HG02610 (cell line): ENCODE results near the gene COL25A1.
A peak's percentile ranks its signal among the peaks of the same experiment; 100 is the strongest.
"Not testable (repeated sequence)": the region's sequence is repeated elsewhere in the genome, so short reads cannot be mapped to it uniquely, and the experiment has no call there.

ENCODE experiments used
- ATAC-seq: cut with Tn5 transposase; IDR thresholded peaks from one replicate; pipeline ENCODE4 v1.9.1; 2021; ENCODE audit warnings: mild to moderate bottlenecking, moderate library complexity; ENCODE audit not compliant: unreplicated experiment

Gene COL25A1

DNA sequence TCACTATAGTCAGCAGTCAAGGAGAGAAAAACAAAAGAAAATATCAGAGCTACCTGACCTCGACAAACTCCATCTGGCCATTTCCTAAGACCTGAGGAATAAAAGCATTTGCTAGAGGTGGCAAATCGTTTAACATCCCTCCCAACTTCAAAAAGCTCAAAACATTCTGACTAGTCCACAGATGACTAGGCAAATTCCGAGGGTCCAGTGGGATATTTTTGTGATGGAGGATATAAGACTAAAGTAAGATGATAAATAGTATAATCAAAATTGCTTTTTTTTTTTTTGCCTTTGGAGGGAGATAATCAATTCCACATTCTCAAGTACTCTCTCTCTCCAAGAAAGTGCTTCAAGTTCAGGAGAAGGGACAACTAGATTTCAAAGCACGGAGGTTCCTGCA, 420.5 kb downstream of the COL25A1 start:
- no peak for ATAC-seq

DNA sequence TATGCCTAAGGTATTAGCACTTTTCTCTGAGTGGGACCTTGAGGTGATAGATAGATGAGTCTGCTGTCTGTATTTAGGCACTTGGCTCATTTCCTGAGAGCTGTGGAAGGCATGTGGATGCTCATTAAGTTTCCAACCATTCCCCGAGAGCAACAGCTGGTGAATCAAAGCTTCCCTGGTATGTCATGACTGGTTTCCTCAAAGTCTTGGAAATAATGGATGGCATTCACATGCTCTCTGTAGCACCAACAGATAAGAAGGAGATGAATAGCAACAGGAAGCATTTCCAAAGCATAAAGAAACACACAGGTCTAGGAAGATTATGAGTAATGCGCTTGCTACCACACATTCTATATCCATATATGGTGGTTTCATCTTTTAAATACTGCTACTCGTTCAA, 421.3 kb downstream of the COL25A1 start:
- no peak for ATAC-seq

DNA sequence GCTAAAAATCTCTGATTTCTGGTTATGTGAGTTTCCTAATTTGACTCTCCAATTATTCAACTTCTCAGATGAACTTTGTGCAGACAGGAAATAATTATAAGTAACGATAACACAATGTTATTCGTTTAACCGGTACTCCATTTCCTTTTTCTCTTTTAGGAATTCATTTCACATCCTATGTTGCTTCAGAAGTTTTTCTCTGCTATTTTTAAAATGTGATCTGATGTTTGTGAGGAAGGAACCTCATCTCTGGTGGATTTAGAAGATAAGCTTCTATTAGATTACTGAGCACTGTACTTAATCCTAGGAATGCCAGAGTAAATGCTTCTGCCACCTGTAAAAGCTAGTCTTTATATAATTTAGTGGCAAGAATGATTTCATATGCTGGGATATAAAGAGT, 423.7 kb downstream of the COL25A1 start:
- no peak for ATAC-seq

DNA sequence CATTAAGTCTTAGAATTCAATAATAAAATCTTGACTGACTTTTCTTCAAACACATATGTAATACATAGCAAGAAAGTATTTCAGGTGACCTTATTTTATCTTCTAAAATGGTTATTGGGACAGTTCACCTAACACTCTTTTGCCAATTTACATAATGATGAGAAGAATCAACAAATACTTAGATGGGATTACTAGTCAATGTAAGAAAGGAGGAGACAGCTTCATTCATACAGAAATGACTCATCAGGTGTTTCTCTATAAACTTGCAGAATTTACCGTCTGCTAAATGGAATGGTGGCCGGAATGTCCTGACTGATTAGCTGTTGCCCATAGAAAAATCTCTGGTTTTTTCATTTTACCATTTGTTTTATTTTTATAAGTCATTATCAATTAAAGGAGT, 424.6 kb downstream of the COL25A1 start:
- ATAC-seq: no peak

- ATAC-seq: no peak
These were observed 427.7 kb downstream of the COL25A1 start for GRCh38 chr4:108874806-108875205.

DNA sequence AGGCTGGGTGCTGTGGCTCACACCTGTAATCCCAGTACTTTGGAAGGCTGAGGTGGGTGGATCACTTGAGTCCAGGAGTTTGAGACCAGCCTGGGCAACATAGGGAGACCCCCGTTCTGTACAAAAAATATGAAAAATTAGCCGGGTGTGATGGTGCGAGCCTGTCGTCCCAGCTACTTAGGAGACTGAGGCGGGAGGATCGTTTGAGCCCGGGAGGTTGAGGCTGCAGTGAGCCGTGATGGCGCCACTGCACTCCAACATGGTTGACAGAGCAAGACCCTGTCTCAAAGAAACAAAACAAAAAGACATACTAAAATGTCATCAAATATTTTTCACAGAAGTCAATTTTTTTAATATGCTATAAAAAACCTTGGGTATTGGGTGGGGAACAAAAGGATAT, 432.5 kb downstream of the COL25A1 start:
- not testable (repeated sequence) for ATAC-seq

DNA sequence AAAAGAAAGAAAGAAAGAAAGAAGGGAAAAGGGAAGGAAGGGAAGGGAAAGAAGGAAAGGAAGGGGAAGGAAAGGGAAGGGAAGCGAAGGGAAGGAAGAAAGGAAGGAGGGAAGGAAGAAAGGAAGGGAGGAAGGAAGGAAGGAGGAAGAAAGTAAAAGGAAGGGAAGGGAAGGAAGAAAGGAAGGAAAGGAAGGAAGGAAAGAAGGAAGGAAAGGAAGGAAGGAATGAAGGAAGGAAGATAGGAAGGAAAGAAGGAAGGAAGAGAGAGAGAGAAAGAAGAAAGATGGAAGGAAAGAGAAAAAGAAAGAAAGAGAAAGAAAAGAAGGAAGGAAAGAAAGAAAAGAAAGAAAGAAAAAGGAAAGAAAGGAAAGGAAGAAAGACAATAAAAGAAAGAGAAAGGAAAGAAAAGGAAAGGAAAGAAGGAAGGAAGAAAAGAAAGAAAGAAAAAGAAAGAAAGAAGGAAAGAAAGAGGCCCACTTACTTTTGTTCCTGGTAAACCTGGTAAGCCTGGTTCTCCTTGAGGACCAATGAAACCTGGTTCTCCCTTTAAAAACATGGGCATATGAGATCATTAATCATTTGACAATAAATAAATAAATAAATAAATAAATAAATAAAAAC, 433.7 kb downstream of the COL25A1 start:
- ATAC-seq: no peak

DNA sequence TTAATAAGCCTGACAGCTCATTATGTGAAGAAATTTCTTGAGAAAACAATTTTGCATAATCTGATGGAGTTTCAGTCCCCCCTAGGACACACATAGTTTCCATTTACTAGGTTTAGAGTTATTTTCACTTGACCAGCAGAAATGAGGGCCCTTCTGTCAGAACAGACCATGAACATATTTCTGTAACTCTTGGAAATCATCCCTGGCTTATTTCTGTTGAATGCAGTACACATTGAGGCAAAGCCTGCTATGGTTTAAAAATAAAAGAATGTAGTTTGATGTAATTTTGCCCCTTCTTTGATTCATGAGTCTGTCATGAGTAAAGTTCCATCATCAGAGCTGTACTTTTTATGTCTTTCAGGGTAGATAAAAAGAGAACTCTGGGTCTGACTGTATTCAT, 435.0 kb downstream of the COL25A1 start:
- ATAC-seq: no peak

GRCh38 chr4:108861334-108861733, 441.1 kb downstream of the COL25A1 start:
- no peak for ATAC-seq

DNA sequence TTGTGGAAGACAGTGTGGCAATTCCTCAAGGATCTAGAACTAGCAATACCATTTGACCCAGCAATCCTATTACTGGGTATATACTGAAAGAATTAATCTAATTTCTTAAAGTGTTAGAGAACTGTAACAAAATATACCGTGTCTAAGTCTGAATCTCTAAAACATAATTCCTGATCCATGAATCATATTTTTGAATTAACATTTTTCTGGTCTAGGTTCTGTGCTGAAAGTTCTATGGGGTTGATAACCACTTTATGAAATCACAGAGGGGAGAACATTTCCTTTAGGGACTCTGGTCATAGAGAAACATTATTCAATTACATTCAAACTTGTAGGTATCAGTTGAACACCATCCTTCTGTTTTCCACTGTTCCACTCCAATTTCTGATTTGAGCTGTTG, 447.7 kb downstream of the COL25A1 start:
- no peak for ATAC-seq

DNA sequence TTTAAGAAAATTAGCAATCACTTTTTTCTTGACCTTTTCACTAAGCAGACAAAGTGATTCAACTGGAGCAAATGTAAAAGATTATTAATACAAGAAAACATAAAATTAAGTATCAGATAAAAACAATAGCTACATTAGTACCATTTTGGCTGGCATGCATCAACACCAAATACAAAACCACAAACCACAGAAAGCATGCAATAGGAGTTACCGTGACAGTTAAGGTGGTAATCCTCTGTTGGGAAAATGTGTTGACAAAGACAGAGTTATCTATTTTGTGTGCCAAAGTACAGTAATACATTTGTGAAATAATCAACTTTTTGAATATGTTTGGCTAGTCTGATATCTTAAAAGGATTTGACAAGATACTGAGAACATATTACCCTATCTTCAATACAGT, 449.8 kb downstream of the COL25A1 start:
- ATAC-seq: no peak

DNA sequence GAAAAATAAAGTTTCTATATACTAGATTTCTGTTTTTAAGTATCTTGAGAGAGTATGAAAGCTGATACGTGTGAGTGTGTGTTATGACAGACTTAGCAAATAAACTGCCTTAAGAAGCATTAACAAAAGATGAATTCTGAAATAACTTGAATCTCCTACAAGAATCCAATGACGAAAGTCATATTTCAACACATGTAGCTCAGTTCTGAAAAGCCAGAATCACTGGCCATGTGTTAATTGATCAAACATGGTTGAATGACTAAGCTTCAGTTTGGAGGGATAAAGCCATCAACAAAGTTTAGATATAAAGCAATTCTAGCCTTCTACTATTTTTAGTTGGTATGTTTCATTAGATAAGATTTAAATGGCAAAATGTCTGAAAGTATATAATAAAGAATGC, 451.1 kb downstream of the COL25A1 start:
- no peak for ATAC-seq

DNA sequence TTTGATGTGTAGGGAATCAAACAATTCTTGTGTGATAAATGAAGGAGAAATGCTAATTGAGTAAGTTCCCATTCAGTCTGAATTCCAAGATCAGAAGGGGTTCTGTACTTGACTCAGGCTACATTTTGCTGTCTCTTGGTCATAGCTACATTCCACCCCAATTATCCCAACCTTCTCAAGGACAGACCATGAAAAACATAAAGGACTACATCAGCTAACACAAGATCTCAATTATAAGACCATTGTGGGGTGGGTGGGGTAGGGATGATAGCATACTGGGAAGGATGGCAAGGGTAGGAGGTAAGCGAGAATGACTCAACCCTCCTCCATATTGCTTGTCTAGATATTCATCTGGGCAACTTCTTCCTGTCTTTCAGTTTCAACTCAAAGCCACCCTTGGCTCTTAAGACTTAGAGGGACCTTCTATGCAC, 452.2 kb downstream of the COL25A1 start:
- peak; percentile 26 for ATAC-seq

DNA sequence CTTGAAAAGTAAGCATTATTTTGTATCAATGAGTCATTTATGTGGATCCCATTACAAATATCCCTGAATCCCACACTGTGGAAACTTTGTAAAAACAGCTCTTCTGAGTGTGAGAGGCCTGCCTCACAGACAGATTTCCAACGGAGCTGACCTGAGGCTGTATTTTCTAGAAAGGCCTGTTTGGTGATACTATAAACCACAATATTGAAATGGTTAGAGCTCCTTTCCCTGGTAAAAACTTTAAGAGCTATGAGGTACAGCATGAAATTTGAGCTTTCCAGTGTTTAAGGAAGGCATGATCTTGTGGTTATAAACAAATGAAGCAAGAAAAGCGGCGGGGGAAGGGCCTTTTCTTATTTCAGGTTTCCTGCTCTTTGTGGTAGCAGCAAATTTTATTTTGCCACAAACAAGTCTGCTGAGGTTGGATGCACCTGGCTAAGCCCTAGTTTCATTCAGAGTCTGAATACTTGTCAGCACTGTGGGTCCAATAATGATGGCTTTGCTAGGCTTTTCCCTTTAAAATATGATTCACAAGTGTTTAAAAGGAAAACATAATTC, 452.8 kb downstream of the COL25A1 start:
- peak; percentile 98 for ATAC-seq

DNA sequence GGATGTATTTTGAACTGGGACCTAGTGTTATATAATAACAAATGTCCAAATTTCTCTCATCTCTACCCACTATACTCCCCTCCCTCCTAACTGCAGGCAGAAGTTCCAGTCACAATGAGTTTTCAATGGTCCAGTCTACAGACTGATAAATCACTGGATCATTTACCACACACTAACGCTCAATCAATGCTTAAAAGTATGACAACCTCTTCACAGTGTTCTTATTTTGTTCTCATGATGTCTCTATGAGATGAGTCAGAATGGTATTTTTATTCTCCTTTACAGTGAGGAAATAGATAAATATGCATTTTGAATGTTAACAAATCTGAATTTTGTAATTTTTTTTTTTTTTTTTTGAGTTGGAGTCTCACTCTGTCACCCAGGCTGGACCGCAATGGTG, 455.9 kb downstream of the COL25A1 start:
- ATAC-seq: no peak

GRCh38 chr4:108840426-108840975, 462.0 kb downstream of the COL25A1 start:
- no peak for ATAC-seq

DNA sequence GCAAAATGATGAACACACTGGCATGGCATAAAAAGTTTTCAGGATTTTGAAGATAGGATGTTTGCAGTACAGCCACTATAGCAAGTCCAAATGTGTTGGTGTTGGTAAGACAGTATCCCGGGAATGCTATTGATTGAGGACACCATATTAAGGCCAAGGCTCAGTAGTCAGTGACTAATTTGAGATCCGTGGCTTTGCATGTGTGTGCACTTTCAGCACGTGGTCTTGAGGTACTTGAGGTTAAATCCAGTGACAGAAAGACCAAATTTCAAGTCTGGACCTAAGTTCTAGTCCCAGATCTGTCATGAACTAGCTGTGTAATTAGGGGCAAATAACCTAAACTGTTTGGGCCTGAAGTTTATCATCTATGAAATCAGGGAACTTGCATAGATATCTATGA, 463.1 kb downstream of the COL25A1 start:
- ATAC-seq: no peak

GRCh38 chr4:108838451-108838850, 464.0 kb downstream of the COL25A1 start:
- no peak for ATAC-seq

GRCh38 chr4:108834835-108835384, 467.5 kb downstream of the COL25A1 start:
- ATAC-seq: no peak

DNA sequence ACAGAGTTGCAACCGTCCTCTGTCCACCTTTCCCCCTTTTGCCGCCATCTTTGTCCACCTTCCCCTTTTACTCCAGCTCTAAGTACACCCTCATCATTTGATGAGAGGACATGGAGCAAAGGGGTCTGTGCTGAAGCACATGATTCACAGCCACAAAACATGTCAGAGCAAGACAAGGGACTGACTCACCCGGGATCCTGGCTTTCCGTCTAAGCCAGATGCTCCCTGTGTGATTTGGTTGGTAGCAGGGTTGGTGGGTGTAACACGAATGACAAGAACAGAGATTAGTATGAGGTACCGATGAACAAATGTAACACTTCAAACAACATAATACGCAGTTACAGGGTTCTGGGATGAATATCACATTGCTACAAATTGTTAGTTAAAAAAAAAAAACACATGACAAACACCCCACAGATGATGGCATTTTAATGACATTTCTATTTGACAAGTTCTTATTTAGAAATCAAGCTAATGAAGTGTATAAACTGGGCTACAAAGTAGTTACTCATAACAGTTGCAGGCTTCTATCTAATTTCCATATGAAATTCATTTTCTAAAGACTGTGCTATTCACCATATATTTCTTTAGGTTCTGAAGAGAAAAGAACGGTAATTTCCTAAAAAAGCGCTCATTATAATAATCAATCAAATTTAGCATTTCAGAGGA, 468.2 kb downstream of the COL25A1 start:
- no peak for ATAC-seq

DNA sequence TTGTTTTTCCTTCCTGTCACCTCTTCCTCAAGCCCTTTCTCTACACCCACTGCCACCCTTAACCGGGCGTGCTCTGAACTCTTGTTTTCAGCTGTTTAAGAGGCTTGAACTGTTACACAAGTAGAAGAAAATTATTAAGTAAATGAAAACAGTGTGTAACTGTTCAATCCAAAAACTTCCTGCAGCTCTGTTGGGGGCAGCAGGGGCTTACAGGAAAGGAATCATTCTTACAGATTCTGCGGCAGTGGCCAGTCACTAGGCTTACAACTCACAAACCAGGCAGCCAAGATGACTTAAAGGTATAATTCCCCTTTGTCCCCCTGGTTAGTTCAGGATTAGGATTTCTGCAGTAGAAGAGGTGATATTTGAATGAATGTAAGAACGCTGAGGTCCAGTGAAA, 469.4 kb downstream of the COL25A1 start:
- ATAC-seq: no peak

- ATAC-seq: no peak
These were observed 470.6 kb downstream of the COL25A1 start for GRCh38 chr4:108831886-108832285.
